ENCODE measurements around the gene LARP1B.

- TF ChIP-seq CTCF (IDR thresholded peaks at IDR 0.05; ENCODE audit: insufficient read depth, low read depth, low read length): no peak
- no peak for TF ChIP-seq EZH2 (IDR thresholded peaks at IDR 0.05; ENCODE audit: insufficient read depth, low read length)
These were observed 84.6 kb downstream of the LARP1B start for GRCh38 chr4:128145727-128146126.
